Fibroblast of lung (primary cell): Measurements from ENCODE around the gene SHROOM3. TPM values are rescaled to one million over a fixed set of nuclear protein-coding genes. Genes with fewer than 3 reads are reported as not detected.

Experiments
- DNase-seq, 2 donors: peaks; one replicate each; pipeline versions ENCODE4 v3.0.0 to v3.0.0-alpha.2; 2010; ENCODE audit warnings: low read depth in 2 of 2
- H2AFZ ChIP-seq: 2 replicates; pipeline ENCODE4 v1.5.1; 2012; ENCODE audit warnings: low read length, control low read depth, inconsistent platforms
- H3K27ac ChIP-seq: 2 replicates; pipeline ENCODE4 v1.5.1; 2011; ENCODE audit warnings: low read length, control low read depth; ENCODE audit not compliant: insufficient read depth
- H3K27me3 ChIP-seq: 2 replicates; pipeline ENCODE4 v1.5.1; 2011; ENCODE audit warnings: mild to moderate bottlenecking, low read length; ENCODE audit not compliant: control insufficient read depth, insufficient read depth
- H3K36me3 ChIP-seq: 2 replicates; pipeline ENCODE4 v1.5.1; 2011; ENCODE audit warnings: low read length; ENCODE audit not compliant: control insufficient read depth, insufficient read depth
- H3K4me1 ChIP-seq: 2 replicates; pipeline ENCODE4 v1.5.1; 2011; ENCODE audit warnings: low read length; ENCODE audit not compliant: control insufficient read depth, insufficient read depth; ENCODE audit errors: extremely low read depth
- H3K4me2 ChIP-seq: 2 replicates; pipeline ENCODE4 v1.5.1; 2011; ENCODE audit warnings: low read length, control low read depth; ENCODE audit not compliant: insufficient read depth; ENCODE audit errors: extremely low read depth
- H3K4me3 ChIP-seq, 4 experiments: fragments of 200-600 bp in 1 of 4; sonication (generic) in 1 of 4; replicated peaks in 1 of 4; 2 replicates each; pipeline ENCODE4 v1.5.1; 2011 to 2016; ENCODE audit warnings: low read length in 4 of 4, low read depth in 3 of 4, mild to moderate bottlenecking in 3 of 4, control low read depth in 2 of 4, inconsistent platforms in 1 of 4, mixed read lengths in 1 of 4; ENCODE audit not compliant: insufficient read depth in 1 of 4; ENCODE audit errors: control extremely low read depth in 1 of 4
- H3K79me2 ChIP-seq: 2 replicates; pipeline ENCODE4 v1.5.1; 2012; ENCODE audit warnings: mild to moderate bottlenecking, low read length, inconsistent platforms; ENCODE audit not compliant: control insufficient read depth, insufficient read depth
- H3K9ac ChIP-seq: 2 replicates; pipeline ENCODE4 v1.5.1; 2011; ENCODE audit warnings: mild to moderate bottlenecking, low read length, control low read depth; ENCODE audit not compliant: insufficient read depth
- H3K9me3 ChIP-seq: 2 replicates; pipeline ENCODE4 v1.5.1; 2012; ENCODE audit warnings: low read depth, low read length; ENCODE audit not compliant: control insufficient read depth, insufficient read depth
- H4K20me1 ChIP-seq: 2 replicates; pipeline ENCODE4 v1.5.1; 2011; ENCODE audit warnings: low read length; ENCODE audit not compliant: control insufficient read depth, insufficient read depth; ENCODE audit errors: extremely low read depth
- CTCF ChIP-seq, 2 donors: IDR thresholded peaks in 1 of 2; conservative IDR thresholded peaks in 1 of 2; 1 replicate in 1 of 2; 2 replicates in 1 of 2; pipeline ENCODE4 v1.5.1; 2011 to 2012; ENCODE audit warnings: low read length in 2 of 2, control low read depth in 1 of 2, inconsistent platforms in 1 of 2, low read depth in 1 of 2, mild to moderate bottlenecking in 1 of 2
- EZH2 ChIP-seq: IDR thresholded peaks from 2 replicates; pipeline ENCODE4 v1.5.1; 2012; ENCODE audit warnings: low read length, control low read depth, mild to moderate bottlenecking; ENCODE audit errors: missing control alignments
- polyA plus RNA-seq, 2 donors: library from polyadenylated mRNA; depleted of rRNA in 1 of 2; stranded (reverse) in 1 of 2; unstranded in 1 of 2; fragments of >200 nt; gene quantifications; 2 replicates each; pipeline ENCODE4 v1.2.1, GENCODE V29; 2011 to 2012; ENCODE audit warnings: missing spikeins in 1 of 2
- total RNA-seq: library from RNA; depleted of rRNA; stranded (reverse); fragments of >200 nt; gene quantifications from 2 replicates; pipeline ENCODE4 v1.2.1, GENCODE V29; 2014

Gene SHROOM3
- total and polyA plus RNA-seq, 2 donors (not counting 1 experiment from before 2014, with no cell fraction given): 9.9 to 23.9 TPM

GRCh38 chr4:76502886-76503285 is 67.9 kb downstream of the SHROOM3 start:
- Histone ChIP-seq H2AFZ (no peak overlapping the region), H3K4me2 (no peak overlapping the region), H3K27ac (no peak overlapping the region), H3K9ac (no peak overlapping the region), H3K79me2 (no peaks in the 10 kb centered on the region), H3K9me3 (no peaks in the 10 kb centered on the region), H3K4me3 (no peak overlapping the region), H3K27me3 (peaks cover 10% of the 10 kb centered on the region), H3K4me1 (no peaks in the 10 kb centered on the region), H4K20me1 (no peaks in the 10 kb centered on the region), H3K36me3 (no peaks in the 10 kb centered on the region)
- DNase-seq: no peak
- TF ChIP-seq CTCF (conservative IDR thresholded peaks at IDR 0.05 in 1 of 2, IDR thresholded peaks at IDR 0.05 in 1 of 2; ENCODE audit: low read depth in 1 of 2, low read length in 2 of 2) (no peak), EZH2 (no peak)

GRCh38 chr4:76504613-76505465 is 69.8 kb downstream of the SHROOM3 start:
- no peaks in the 10 kb centered on the region for H4K20me1 ChIP-seq
- H3K4me3 ChIP-seq: no peak overlapping the region
- peaks cover 10% of the 10 kb centered on the region for H3K27me3 ChIP-seq
- DNase-seq: peak; percentile 49 to 77
- H3K4me1 ChIP-seq: no peaks in the 10 kb centered on the region
- H3K36me3 ChIP-seq: no peaks in the 10 kb centered on the region
- H3K4me2 ChIP-seq: no peak overlapping the region
- no peaks in the 10 kb centered on the region for H3K79me2 ChIP-seq
- TF ChIP-seq EZH2 (no peak), CTCF (conservative IDR thresholded peaks at IDR 0.05 in 1 of 2, IDR thresholded peaks at IDR 0.05 in 1 of 2; ENCODE audit: low read depth in 1 of 2, low read length in 2 of 2) (peak; percentile 33 to 60)
- H2AFZ ChIP-seq: no peak overlapping the region
- no peak overlapping the region for H3K27ac ChIP-seq
- H3K9me3 ChIP-seq: no peaks in the 10 kb centered on the region
- H3K9ac ChIP-seq: no peak overlapping the region

- Histone ChIP-seq H3K4me3 (no peak overlapping the region), H3K4me2 (no peak overlapping the region), H4K20me1 (no peaks in the 10 kb centered on the region), H3K9me3 (no peaks in the 10 kb centered on the region), H2AFZ (no peak overlapping the region), H3K27ac (no peak overlapping the region), H3K4me1 (no peaks in the 10 kb centered on the region), H3K36me3 (no peaks in the 10 kb centered on the region), H3K9ac (no peak overlapping the region), H3K27me3 (no peaks in the 10 kb centered on the region), H3K79me2 (no peaks in the 10 kb centered on the region)
- no peak for DNase-seq
- TF ChIP-seq EZH2 (no peak), CTCF (conservative IDR thresholded peaks at IDR 0.05 in 1 of 2, IDR thresholded peaks at IDR 0.05 in 1 of 2; ENCODE audit: low read depth in 1 of 2, low read length in 2 of 2) (no peak)
Observed at GRCh38 chr4:76511947-76512346, 76.9 kb downstream of the SHROOM3 start.
